HepG2 (cell line): ENCODE measurements around the gene ENTPD2. TPM values are rescaled to one million over a fixed set of nuclear protein-coding genes. Genes with fewer than 3 reads are reported as not detected.

Source experiments
- ATAC-seq: fragments of 200-7000 bp; cut with Tn5 transposase; 3 replicates; pipeline ENCODE4 v1.9.1; 2020; ENCODE audit warnings: mild to moderate bottlenecking, moderate library complexity
- BruUV-seq: library from RNA; stranded (reverse); fragments of 400-500 nt; replicated peaks from 2 replicates; lab custom pipeline; 2021; lab: Mats Ljungman, UMichigan
- CTCF ChIA-PET: fragments of 300-600 bp; formaldehyde crosslinking; extraction: SDS; loops from one replicate; lab custom pipeline; 2021; ENCODE audit warnings: low total read pairs, inconsistent platforms, low intra/inter-chr PET ratio; lab: Yijun Ruan, JAX
- POLR2A ChIA-PET: fragments of 350-600 bp; sonication (Branson Sonifier 250); formaldehyde crosslinking; loops from one replicate; lab custom pipeline; 2020; ENCODE audit warnings: antibody characterized with exemption, inconsistent platforms; lab: Yijun Ruan, JAX
- DNase-seq: peaks from one replicate; pipeline ENCODE4 v3.0.0-alpha.2; 2015; ENCODE audit warnings: low spot score
- FAIRE-seq: peaks from 3 replicates; lab custom pipeline; 2011; peaks lifted over from hg19 to GRCh38; lab: Jason Lieb, UNC
- H2AFZ ChIP-seq: one replicate; pipeline ENCODE4 v1.6.1; 2011; ENCODE audit warnings: low read length, inconsistent platforms
- H3K27ac ChIP-seq: fragments of 300-600 bp; 3 replicates; pipeline ENCODE4 v1.8.0; 2011; ENCODE audit warnings: mixed run types, mild to moderate bottlenecking, mixed read lengths, low read length, inconsistent platforms; ENCODE audit not compliant: insufficient read depth; ENCODE audit errors: extremely low read length
- H3K27me3 ChIP-seq, 2 experiments: fragments of 200-600 bp in 1 of 2; 2 replicates in 1 of 2; 3 replicates in 1 of 2; pipeline versions ENCODE4 v1.6.0 to v1.8.0; 2011; ENCODE audit warnings: low read length in 2 of 2, mild to moderate bottlenecking in 2 of 2, moderate library complexity in 2 of 2, inconsistent platforms in 1 of 2; ENCODE audit not compliant: insufficient read depth in 2 of 2, control insufficient read depth in 1 of 2
- H3K36me3 ChIP-seq, 2 experiments: fragments of 200-600 bp in 1 of 2; replicated peaks in 1 of 2; 2 replicates in 1 of 2; 3 replicates in 1 of 2; pipeline versions ENCODE4 v1.5.1 to v1.8.0; 2011; ENCODE audit warnings: low read length in 2 of 2, inconsistent platforms in 1 of 2; ENCODE audit not compliant: insufficient read depth in 2 of 2, control insufficient read depth in 1 of 2
- H3K4me1 ChIP-seq: 2 replicates; pipeline ENCODE4 v1.5.1; 2012; ENCODE audit warnings: low read length, inconsistent platforms; ENCODE audit not compliant: insufficient read depth
- H3K4me2 ChIP-seq: 2 replicates; pipeline ENCODE4 v1.6.0; 2011; ENCODE audit warnings: low read depth, low read length, inconsistent platforms
- H3K4me3 ChIP-seq, 3 experiments: fragments of 200-600 bp in 1 of 3; sonication (generic), shearing (Covaris generic) in 1 of 3; replicated peaks in 1 of 3; 2 replicates each; pipeline ENCODE4 v1.5.1; 2011 to 2016; ENCODE audit warnings: low read length in 3 of 3, inconsistent platforms in 2 of 3, low read depth in 2 of 3, mild to moderate bottlenecking in 2 of 3, control low read depth in 1 of 3, mixed read lengths in 1 of 3; ENCODE audit not compliant: insufficient read depth in 1 of 3
- H3K79me2 ChIP-seq: one replicate; pipeline ENCODE4 v1.6.1; 2011; ENCODE audit warnings: low read length, inconsistent platforms; ENCODE audit not compliant: insufficient read depth
- H3K9ac ChIP-seq: 2 replicates; pipeline ENCODE4 v1.6.0; 2011; ENCODE audit warnings: mild to moderate bottlenecking, low read depth, low read length, inconsistent platforms; ENCODE audit not compliant: insufficient read depth
- H3K9me3 ChIP-seq: 2 replicates; pipeline ENCODE4 v1.5.1; 2012; ENCODE audit warnings: mild to moderate bottlenecking, low read length
- H4K20me1 ChIP-seq: 2 replicates; pipeline ENCODE4 v1.6.0; 2011; ENCODE audit warnings: inconsistent platforms, mild to moderate bottlenecking, low read length, moderate library complexity; ENCODE audit not compliant: insufficient read depth
- BRCA1 ChIP-seq: sonication (generic); formaldehyde crosslinking; IDR thresholded peaks from 2 replicates; pipeline ENCODE4 v1.4.0; 2020; ENCODE audit warnings: missing genetic modification reagents
- DNMT3B ChIP-seq: conservative IDR thresholded peaks from 2 replicates; pipeline ENCODE4 v1.6.1; 2016; ENCODE audit warnings: missing biosample characterization, control low read depth
- FOSL1 ChIP-seq: sonication (generic); formaldehyde crosslinking; IDR thresholded peaks from 2 replicates; pipeline ENCODE4 v1.9.0; 2021; ENCODE audit warnings: missing genetic modification reagents, borderline replicate concordance
- NBN ChIP-seq: fragments of 450-650 bp; conservative IDR thresholded peaks from 2 replicates; pipeline ENCODE4 v1.6.1; 2017
- NCOA2 ChIP-seq: sonication (generic); formaldehyde crosslinking; IDR thresholded peaks from 2 replicates; pipeline ENCODE4 v1.8.0; 2022; ENCODE audit warnings: inconsistent platforms
- RARA ChIP-seq: IDR thresholded peaks from 2 replicates; pipeline ENCODE4 v1.6.1; 2016; ENCODE audit warnings: missing genetic modification reagents, missing compliant biosample characterization
- SMAD3 ChIP-seq: sonication (generic); formaldehyde crosslinking; IDR thresholded peaks from 2 replicates; pipeline ENCODE4 v1.4.0; 2020; ENCODE audit warnings: missing genetic modification reagents
- SRF ChIP-seq: IDR thresholded peaks from 2 replicates; pipeline ENCODE4 v1.6.1; 2011; ENCODE audit warnings: mild to moderate bottlenecking, low read depth, low read length, moderate library complexity
- TEAD2 ChIP-seq: sonication (generic); formaldehyde crosslinking; IDR thresholded peaks from 2 replicates; pipeline ENCODE4 v1.9.0; 2021; ENCODE audit warnings: missing genetic modification reagents
- ZBTB7B ChIP-seq: sonication (generic); formaldehyde crosslinking; IDR thresholded peaks from 2 replicates; pipeline ENCODE4 v1.4.0; 2020; ENCODE audit warnings: missing genetic modification reagents
- ZNF24 ChIP-seq: fragments of 450-650 bp; IDR thresholded peaks from 2 replicates; pipeline ENCODE4 v1.6.1; 2017; ENCODE audit warnings: antibody characterized with exemption, mild to moderate bottlenecking
- ZNF34 ChIP-seq: sonication (generic); formaldehyde crosslinking; IDR thresholded peaks from 2 replicates; pipeline ENCODE4 v1.4.0; 2020; ENCODE audit warnings: mild to moderate bottlenecking, missing genetic modification reagents, borderline replicate concordance
- ZNF83 ChIP-seq: sonication (generic); formaldehyde crosslinking; IDR thresholded peaks from 2 replicates; pipeline ENCODE4 v1.4.0; 2020; ENCODE audit warnings: missing genetic modification reagents, mild to moderate bottlenecking, borderline replicate concordance
- WGBS: methylation state at CpG from one replicate; pipeline ENCODE4 v1.1.6; 2017; ENCODE audit warnings: low lambda C conversion rate; 5-methylcytosine and 5-hydroxymethylcytosine counted together
- in situ Hi-C: cut with HindIII; loops from 2 replicates; pipeline ENCODE4 v1.10.0; 2017; ENCODE audit warnings: low pct_unique_long_range_greater_than_20kb; ENCODE audit not compliant: extremely low pct_ligation_motif_present
- intact Hi-C: fragments of 100-400 bp; cut with micrococcal nuclease; formaldehyde crosslinking; loops from one replicate; pipeline ENCODE4 v1.10.0; 2022; ENCODE audit not compliant: unreplicated experiment
- polyA plus RNA-seq, 8 experiments: library from polyadenylated mRNA; depleted of rRNA in 3 of 8; stranded (reverse) in 7 of 8; unstranded in 1 of 8; fragments of >200 nt; fragmentation: Illumina TruSeq in 4 of 8; extraction: Trizol in 4 of 8; gene quantifications; 2 replicates each; pipeline versions ENCODE4 v1.2.1 to v1.2.3, GENCODE V29; 2011 to 2016; ENCODE audit warnings: low read depth in 4 of 8, missing spikeins in 1 of 8, mixed read lengths in 1 of 8; ENCODE audit not compliant: insufficient read depth in 1 of 8
- total RNA-seq, 5 experiments: library from RNA; depleted of rRNA; stranded (reverse); fragments of >200 nt; fragmentation: Illumina TruSeq; extraction: Trizol; gene quantifications; 2 replicates each; pipeline ENCODE4 v1.2.3, GENCODE V29; 2016; ENCODE audit warnings: low read depth in 1 of 5
- TF ChIP-seq, protein P1 (sequence below): sonication (generic); formaldehyde crosslinking; IDR thresholded peaks from 2 replicates; pipeline ENCODE4 v1.8.1; 2022; ENCODE audit warnings: mild to moderate bottlenecking, missing genetic modification reagents
- TF ChIP-seq, protein P2 (sequence below): sonication (generic); formaldehyde crosslinking; IDR thresholded peaks from 2 replicates; pipeline ENCODE4 v1.5.0; 2020; ENCODE audit warnings: mild to moderate bottlenecking, low read depth, missing genetic modification reagents, borderline replicate concordance
- TF ChIP-seq, protein P3 (sequence below): sonication (generic); formaldehyde crosslinking; IDR thresholded peaks from 2 replicates; pipeline ENCODE4 v1.4.0; 2020; ENCODE audit warnings: missing genetic modification reagents

The ENTPD2 gene
- total and polyA plus RNA-seq, 2 of the 13 experiments (the other 11 are each of a cell fraction or from before 2014, with no cell fraction given) = 0.95 to 3.2 TPM

DNA sequence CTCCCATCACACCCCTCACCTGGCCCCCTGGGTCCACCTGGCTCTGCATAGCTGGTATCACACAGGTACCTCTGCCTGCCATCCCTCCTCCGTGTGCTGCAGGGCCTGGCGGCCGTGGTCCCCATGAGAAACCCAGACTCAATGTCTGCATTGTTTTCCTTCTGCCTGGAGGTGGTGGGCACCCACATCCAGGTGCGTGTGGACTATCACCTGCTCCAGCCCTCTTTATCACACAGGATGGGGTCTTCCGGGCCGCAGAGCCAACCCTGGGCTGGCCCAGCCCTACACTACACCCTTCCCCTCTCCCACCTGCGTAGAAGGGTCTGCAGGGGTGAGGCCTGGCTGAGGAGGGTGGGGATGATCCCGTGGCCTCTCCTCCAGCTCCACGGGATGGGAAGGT, 14.9 kb downstream of the ENTPD2 start:
- FAIRE-seq = no peak

More for the DNA sequence above, 14.9 kb downstream of the ENTPD2 start:
- ChIA-PET CTCF (no interaction called here), POLR2A (no interaction called here)
- Histone ChIP-seq H3K36me3 (no peaks in the 10 kb centered on the region), H4K20me1 (peaks cover under 1% of the 10 kb centered on the region; the same call in 1 of the 2 replicates), H2AFZ (no peak overlapping the region), H3K4me1 (peaks cover 18% of the 10 kb centered on the region; the same call in 1 of the 2 replicates), H3K4me2 (no peak overlapping the region), H3K27ac (no peak overlapping the region), H3K9me3 (no peaks in the 10 kb centered on the region), H3K27me3 (peaks cover 0 to 7% of the 10 kb centered on the region in 2 experiments; a peak in 2 of 5 replicates), H3K79me2 (no peaks in the 10 kb centered on the region), H3K9ac (no peak overlapping the region), H3K4me3 (no peak overlapping the region)
- DNase-seq (no peak), ATAC-seq (no peak)
- TF ChIP-seq ZNF83 (CRISPR knock-in tag) (no peak), SRF (no peak), TEAD2 (CRISPR knock-in tag) (no peak), RARA (CRISPR knock-in tag) (no peak), FOSL1 (CRISPR knock-in tag) (no peak), NCOA2 (CRISPR knock-in tag) (no peak), ZNF24 (no peak), BRCA1 (CRISPR knock-in tag) (no peak), ZBTB7B (no peak), NBN (no peak), DNMT3B (CRISPR knock-in tag) (no peak), ZNF34 (CRISPR knock-in tag) (no peak), SMAD3 (no peak)
- TF ChIP-seq, protein P1, sequence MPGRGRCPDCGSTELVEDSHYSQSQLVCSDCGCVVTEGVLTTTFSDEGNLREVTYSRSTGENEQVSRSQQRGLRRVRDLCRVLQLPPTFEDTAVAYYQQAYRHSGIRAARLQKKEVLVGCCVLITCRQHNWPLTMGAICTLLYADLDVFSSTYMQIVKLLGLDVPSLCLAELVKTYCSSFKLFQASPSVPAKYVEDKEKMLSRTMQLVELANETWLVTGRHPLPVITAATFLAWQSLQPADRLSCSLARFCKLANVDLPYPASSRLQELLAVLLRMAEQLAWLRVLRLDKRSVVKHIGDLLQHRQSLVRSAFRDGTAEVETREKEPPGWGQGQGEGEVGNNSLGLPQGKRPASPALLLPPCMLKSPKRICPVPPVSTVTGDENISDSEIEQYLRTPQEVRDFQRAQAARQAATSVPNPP (CRISPR knock-in tag) = no peak
- TF ChIP-seq, protein P2, sequence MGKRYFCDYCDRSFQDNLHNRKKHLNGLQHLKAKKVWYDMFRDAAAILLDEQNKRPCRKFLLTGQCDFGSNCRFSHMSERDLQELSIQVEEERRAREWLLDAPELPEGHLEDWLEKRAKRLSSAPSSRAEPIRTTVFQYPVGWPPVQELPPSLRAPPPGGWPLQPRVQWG (CRISPR knock-in tag) = no peak
- TF ChIP-seq, protein P3, sequence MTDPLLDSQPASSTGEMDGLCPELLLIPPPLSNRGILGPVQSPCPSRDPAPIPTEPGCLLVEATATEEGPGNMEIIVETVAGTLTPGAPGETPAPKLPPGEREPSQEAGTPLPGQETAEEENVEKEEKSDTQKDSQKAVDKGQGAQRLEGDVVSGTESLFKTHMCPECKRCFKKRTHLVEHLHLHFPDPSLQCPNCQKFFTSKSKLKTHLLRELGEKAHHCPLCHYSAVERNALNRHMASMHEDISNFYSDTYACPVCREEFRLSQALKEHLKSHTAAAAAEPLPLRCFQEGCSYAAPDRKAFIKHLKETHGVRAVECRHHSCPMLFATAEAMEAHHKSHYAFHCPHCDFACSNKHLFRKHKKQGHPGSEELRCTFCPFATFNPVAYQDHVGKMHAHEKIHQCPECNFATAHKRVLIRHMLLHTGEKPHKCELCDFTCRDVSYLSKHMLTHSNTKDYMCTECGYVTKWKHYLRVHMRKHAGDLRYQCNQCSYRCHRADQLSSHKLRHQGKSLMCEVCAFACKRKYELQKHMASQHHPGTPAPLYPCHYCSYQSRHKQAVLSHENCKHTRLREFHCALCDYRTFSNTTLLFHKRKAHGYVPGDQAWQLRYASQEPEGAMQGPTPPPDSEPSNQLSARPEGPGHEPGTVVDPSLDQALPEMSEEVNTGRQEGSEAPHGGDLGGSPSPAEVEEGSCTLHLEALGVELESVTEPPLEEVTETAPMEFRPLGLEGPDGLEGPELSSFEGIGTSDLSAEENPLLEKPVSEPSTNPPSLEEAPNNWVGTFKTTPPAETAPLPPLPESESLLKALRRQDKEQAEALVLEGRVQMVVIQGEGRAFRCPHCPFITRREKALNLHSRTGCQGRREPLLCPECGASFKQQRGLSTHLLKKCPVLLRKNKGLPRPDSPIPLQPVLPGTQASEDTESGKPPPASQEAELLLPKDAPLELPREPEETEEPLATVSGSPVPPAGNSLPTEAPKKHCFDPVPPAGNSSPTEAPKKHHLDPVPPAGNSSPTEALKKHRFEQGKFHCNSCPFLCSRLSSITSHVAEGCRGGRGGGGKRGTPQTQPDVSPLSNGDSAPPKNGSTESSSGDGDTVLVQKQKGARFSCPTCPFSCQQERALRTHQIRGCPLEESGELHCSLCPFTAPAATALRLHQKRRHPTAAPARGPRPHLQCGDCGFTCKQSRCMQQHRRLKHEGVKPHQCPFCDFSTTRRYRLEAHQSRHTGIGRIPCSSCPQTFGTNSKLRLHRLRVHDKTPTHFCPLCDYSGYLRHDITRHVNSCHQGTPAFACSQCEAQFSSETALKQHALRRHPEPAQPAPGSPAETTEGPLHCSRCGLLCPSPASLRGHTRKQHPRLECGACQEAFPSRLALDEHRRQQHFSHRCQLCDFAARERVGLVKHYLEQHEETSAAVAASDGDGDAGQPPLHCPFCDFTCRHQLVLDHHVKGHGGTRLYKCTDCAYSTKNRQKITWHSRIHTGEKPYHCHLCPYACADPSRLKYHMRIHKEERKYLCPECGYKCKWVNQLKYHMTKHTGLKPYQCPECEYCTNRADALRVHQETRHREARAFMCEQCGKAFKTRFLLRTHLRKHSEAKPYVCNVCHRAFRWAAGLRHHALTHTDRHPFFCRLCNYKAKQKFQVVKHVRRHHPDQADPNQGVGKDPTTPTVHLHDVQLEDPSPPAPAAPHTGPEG (CRISPR knock-in tag) = no peak
- 81% methylated on average over 8 of the region's 9 CpGs for WGBS
- intact Hi-C loops = no loop called here
- no TSS peak for BruUV-seq
- in situ Hi-C loops = loop anchor here (10.0 kb wide), 1 partner anchor 194 kb away; the partner anchor contains the start of genes AJM1 and PHPT1
